Measurements from ENCODE around the gene RABGAP1L. TPM values are rescaled to one million over a fixed set of nuclear protein-coding genes. Genes with fewer than 3 reads are reported as not detected.

The RABGAP1L gene
- 4.4 to 7.9 TPM (median 5.5 TPM) in 5 replicates for total RNA-seq (2022; extraction: Qiagen RNA extraction; ENCODE audit: low read depth)

GRCh38 chr1:174159252-174160108 is at the start of gene RABGAP1L:
RABGAP1L (plus strand) TSS chr1:174159520.

GRCh38 chr1:174447866-174448530 is 288.7 kb downstream of the RABGAP1L start, which contains the start of gene GPR52:
GPR52 (plus strand) TSS chr1:174447964; CDS start chr1:174448112, 148 bp downstream.

DNA sequence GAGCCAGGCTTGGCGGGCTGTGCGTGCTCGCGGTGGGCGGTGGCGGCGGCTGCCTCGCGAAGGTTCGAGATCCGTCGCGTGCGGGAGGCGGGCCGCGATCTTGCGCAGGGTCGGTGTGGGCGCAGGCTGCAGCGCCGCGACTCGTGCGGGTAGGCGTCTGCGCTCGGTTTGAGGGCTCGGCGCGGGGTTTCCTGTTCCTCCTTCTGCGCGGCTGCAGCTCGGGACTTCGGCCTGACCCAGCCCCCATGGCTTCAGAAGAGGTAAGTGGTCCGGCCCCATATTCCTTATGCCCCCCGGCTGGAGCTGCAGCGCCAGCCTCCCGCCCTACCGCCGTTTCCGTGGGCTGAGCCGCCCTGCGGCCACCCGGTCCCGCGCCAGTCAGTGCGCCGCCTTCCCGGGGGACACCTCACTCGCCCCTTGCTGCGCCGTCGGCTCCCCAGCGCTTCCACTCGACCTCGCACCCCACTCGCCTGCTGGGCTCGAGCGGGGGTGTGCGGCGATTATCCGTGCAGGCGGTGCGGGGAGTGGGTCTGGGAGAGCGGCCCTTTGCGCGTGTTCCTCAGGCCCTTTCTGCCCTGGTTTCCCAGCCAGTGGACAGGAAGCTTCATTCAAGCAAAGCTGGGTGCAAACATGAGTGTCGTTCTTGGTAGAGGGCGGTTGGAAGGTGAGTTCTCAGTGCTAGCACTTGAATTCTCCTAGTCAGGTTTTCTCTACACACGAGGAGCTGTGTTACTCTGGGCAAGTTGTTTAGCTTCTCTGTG is 840.8 kb downstream of the RABGAP1L start, which contains the start of gene CACYBP:
CACYBP (plus strand) TSS at position 12 of the 761 bp plus-strand sequence; CDS start at position 246, 234 bp downstream.

GRCh38 chr1:175023043-175023921 is 864.0 kb downstream of the RABGAP1L start, which contains the start of gene MRPS14:
MRPS14 (minus strand) TSS chr1:175023425; CDS start chr1:175023408, 17 bp downstream.

Other genes with a start within 250 kb of the RABGAP1L start
- gene SERPINC1, start 242.2 kb upstream of the RABGAP1L start, total RNA-seq (2022; extraction: Qiagen RNA extraction; ENCODE audit: low read depth) = 0.28 TPM in 1 of 5 replicates, not detected in the others
- 4.7 to 7.7 TPM (median 6.6 TPM) in 5 replicates for gene RC3H1, start 137.2 kb upstream of the RABGAP1L start, total RNA-seq (2022; extraction: Qiagen RNA extraction; ENCODE audit: low read depth)

Data from A549 treated with ZK216348 at 1 μM for 4 hours (cell line).